Karpas-422 (cell line): Measurements from ENCODE around the gene ZNF536. TPM values are rescaled to one million over a fixed set of nuclear protein-coding genes. Genes with fewer than 3 reads are reported as not detected.
"Not testable (repeated sequence)": the region's sequence is repeated elsewhere in the genome, so short reads cannot be mapped to it uniquely, and the experiment has no call there.

ENCODE experiments used
- DNase-seq: peaks from one replicate; pipeline ENCODE4 v3.0.0-alpha.2; 2015
- H2AFZ ChIP-seq: fragments of 200-600 bp; sonication (generic); 2 replicates; pipeline ENCODE4 v1.6.1; 2014; ENCODE audit warnings: antibody characterized with exemption, low read length, mixed read lengths
- H3K27ac ChIP-seq: fragments of 200-600 bp; sonication (generic); 2 replicates; pipeline ENCODE4 v1.5.1; 2014; ENCODE audit warnings: mild to moderate bottlenecking, low read length, moderate library complexity
- H3K27me3 ChIP-seq: fragments of 200-600 bp; sonication (generic); 2 replicates; pipeline ENCODE4 v1.6.1; 2014; ENCODE audit warnings: low read length, mixed read lengths
- H3K36me3 ChIP-seq: fragments of 200-600 bp; sonication (generic); 2 replicates; pipeline ENCODE4 v1.6.1; 2014; ENCODE audit warnings: low read length, mixed read lengths; ENCODE audit not compliant: insufficient read depth
- H3K4me1 ChIP-seq: fragments of 200-600 bp; sonication (generic); 2 replicates; pipeline ENCODE4 v1.6.1; 2014; ENCODE audit warnings: mild to moderate bottlenecking, low read length, mixed read lengths
- H3K4me2 ChIP-seq: fragments of 200-600 bp; sonication (generic); 2 replicates; pipeline ENCODE4 v1.6.1; 2014; ENCODE audit warnings: low read length, low read depth, mild to moderate bottlenecking; ENCODE audit not compliant: poor library complexity, severe bottlenecking
- H3K4me3 ChIP-seq: fragments of 200-600 bp; sonication (generic); 2 replicates; pipeline ENCODE4 v1.5.1; 2014; ENCODE audit warnings: mild to moderate bottlenecking, antibody characterized with exemption, low read length, mixed read lengths
- H3K79me2 ChIP-seq: fragments of 200-600 bp; sonication (generic); 2 replicates; pipeline ENCODE4 v1.6.1; 2014; ENCODE audit warnings: mild to moderate bottlenecking, low read length, mixed read lengths
- H3K9ac ChIP-seq: fragments of 200-600 bp; sonication (generic); 2 replicates; pipeline ENCODE4 v1.6.0; 2014; ENCODE audit warnings: low read length
- H3K9me2 ChIP-seq: fragments of 200-600 bp; sonication (generic), shearing (Covaris generic); replicated peaks from 2 replicates; pipeline ENCODE4 v1.6.0; 2014; ENCODE audit warnings: mild to moderate bottlenecking, low read length, moderate library complexity; ENCODE audit not compliant: insufficient read depth
- H3K9me3 ChIP-seq: fragments of 300-700, 200-600 bp; sonication (generic); 2 replicates; pipeline ENCODE4 v1.6.1; 2014; ENCODE audit warnings: low read length, mixed read lengths
- H4K20me1 ChIP-seq: fragments of 200-600 bp; sonication (generic); 2 replicates; pipeline ENCODE4 v1.6.1; 2014; ENCODE audit warnings: mild to moderate bottlenecking, antibody characterized with exemption, low read length, low read depth; ENCODE audit not compliant: insufficient read depth
- total RNA-seq: library from RNA; depleted of rRNA; stranded (reverse); fragments of >200 nt; shearing (Covaris generic); gene quantifications from 2 replicates; pipeline ENCODE4 v1.2.3, GENCODE V29; 2014; ENCODE audit warnings: low replicate concordance

ZNF536 gene
- total RNA-seq, 1 experiment from 2014 or later, result 7.0 TPM

DNA sequence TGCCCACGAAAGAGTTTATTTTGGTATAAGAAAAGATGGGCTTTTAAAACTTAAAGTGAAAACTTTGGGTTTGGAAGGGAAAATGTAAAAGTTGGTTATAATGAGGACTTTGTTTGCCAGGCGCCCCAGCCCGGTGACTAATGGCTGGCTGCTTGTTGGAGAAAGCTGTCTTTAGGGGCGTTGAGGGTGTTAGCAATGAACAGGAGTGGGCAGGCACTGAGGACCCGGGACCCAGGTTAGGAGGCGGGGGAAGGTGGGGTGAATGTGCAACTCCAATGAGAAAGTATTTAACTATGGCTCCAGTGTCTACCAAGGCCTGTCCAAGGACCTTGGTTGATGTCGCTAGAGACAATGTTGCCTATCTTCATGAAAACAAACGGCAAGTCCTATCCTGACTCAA is 118.6 kb downstream of the ZNF536 start:
- no peak for DNase-seq
- Histone ChIP-seq H3K79me2 (no peaks in the 10 kb centered on the region), H3K9me2 (no peaks in the 10 kb centered on the region), H2AFZ (no peak overlapping the region), H3K27me3 (no peaks in the 10 kb centered on the region), H3K4me1 (peaks cover 8% of the 10 kb centered on the region), H3K27ac (no peak overlapping the region), H3K4me2 (no peak overlapping the region), H3K9me3 (no peaks in the 10 kb centered on the region), H3K36me3 (no peaks in the 10 kb centered on the region), H3K9ac (no peak overlapping the region), H4K20me1 (no peaks in the 10 kb centered on the region), H3K4me3 (no peak overlapping the region)

DNA sequence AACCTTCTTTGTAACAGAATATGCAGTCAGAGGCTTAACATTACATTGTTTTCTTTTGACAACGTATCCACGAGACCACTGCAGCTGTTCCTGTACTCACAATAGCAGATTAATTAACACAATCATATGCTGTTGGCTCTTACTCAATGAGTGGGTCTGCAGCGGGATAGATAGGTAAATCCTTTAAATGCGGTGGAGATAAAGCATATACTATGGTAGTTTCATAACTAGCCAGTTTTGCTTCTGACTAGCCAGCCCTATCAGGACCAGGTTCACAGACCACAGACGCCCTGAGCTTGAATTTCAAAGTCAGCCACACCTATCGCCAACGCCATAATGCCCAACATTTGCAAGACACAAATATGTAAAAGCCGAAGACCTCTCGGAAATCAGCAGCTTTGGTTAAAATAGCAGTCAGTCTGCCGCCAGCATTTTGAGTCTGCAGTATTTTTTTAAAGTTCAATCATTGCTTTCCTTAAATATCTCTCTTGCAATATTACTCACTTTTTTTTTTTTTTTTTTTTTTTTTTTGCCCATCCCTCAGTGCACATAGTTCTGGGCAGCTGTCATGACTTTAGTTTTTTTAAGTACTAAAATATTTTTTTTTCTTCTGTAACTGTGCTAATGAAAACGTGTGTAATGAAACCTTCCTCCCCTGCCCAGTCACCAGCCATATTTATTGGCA is 120.5 kb downstream of the ZNF536 start:
- Histone ChIP-seq H3K79me2 (no peaks in the 10 kb centered on the region), H3K4me2 (peak overlapping the region; percentile 11), H3K27ac (no peak overlapping the region), H3K27me3 (no peaks in the 10 kb centered on the region), H3K4me1 (peaks cover 8% of the 10 kb centered on the region), H2AFZ (no peak overlapping the region), H3K36me3 (no peaks in the 10 kb centered on the region), H4K20me1 (no peaks in the 10 kb centered on the region), H3K9ac (no peak overlapping the region), H3K4me3 (no peak overlapping the region), H3K9me3 (no peaks in the 10 kb centered on the region), H3K9me2 (no peaks in the 10 kb centered on the region)
- DNase-seq, result no peak

DNA sequence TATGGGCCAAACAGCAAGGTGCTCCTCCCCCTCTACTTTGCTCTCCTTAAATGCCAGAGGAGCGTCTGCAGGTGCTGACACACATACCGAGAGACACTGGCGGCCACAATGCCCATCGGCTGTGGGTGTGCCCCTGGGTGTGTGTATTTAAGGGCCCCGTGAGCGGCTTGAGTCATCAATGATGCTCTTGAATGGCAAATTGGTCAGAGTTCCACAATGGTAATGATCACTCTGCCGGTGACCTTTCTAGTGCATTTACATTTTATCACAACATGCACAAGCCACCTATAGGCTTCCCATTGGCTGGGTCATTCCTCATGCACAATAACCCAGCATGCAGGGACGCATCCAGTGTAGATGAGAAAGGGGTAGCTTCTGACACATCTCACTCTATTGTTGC is 124.8 kb downstream of the ZNF536 start:
- no peak overlapping the region for H2AFZ ChIP-seq
- no peaks in the 10 kb centered on the region for H3K27me3 ChIP-seq
- no peak overlapping the region for H3K27ac ChIP-seq
- H4K20me1 ChIP-seq, result no peaks in the 10 kb centered on the region
- H3K4me3 ChIP-seq, result no peak overlapping the region
- no peaks in the 10 kb centered on the region for H3K9me2 ChIP-seq
- no peaks in the 10 kb centered on the region for H3K36me3 ChIP-seq
- H3K4me2 ChIP-seq, result no peak overlapping the region
- no peak overlapping the region for H3K9ac ChIP-seq
- no peaks in the 10 kb centered on the region for H3K79me2 ChIP-seq
- peaks cover 8% of the 10 kb centered on the region for H3K4me1 ChIP-seq
- no peak for DNase-seq
- no peaks in the 10 kb centered on the region for H3K9me3 ChIP-seq

DNA sequence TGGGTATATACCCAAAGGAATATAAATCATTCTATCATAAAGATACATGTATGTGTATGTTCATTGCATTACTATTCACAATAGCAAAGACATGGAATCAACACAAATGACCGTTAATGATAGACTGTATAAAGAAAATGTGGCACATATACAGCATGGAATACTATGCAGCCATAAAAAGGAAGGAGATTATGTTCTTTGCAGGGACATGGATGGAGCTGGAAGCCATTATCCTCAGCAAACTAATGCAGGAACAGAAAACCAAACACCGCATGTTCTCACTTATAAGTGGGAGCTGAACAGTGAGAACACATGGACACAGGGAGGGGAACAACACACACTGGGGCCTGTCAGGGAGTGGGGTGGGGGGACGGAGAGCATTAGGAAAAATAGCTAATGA is 125.9 kb downstream of the ZNF536 start:
- H3K27me3 ChIP-seq, H3K4me3 ChIP-seq, H3K27ac ChIP-seq, H4K20me1 ChIP-seq, H3K36me3 ChIP-seq, DNase-seq, H3K79me2 ChIP-seq, H3K4me1 ChIP-seq, H3K9me3 ChIP-seq, H3K9me2 ChIP-seq, H2AFZ ChIP-seq, H3K9ac ChIP-seq, H3K4me2 ChIP-seq: not testable (repeated sequence)

DNA sequence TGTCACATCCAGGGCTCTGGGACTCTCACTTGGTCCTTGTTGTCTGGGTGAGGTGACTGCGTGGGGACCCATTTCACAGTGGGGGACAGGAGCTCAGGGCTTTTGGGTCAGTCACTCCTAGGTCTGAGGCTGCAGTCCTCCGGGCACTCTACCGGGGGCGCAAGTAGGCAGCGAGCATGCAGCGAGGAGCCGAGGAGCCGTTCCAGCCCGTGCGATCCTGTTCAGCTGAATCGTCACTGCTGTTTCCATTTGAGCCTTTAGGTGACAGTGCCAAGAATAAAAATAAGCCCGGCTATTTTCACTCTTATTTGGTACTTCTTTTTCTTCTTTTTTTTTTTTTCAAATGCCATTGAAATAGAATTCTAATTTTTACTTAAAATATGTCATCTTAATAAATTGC is 126.5 kb downstream of the ZNF536 start:
- Histone ChIP-seq H4K20me1 (no peaks in the 10 kb centered on the region), H3K4me2 (no peak overlapping the region), H2AFZ (no peak overlapping the region), H3K27me3 (no peaks in the 10 kb centered on the region), H3K9ac (no peak overlapping the region), H3K27ac (no peak overlapping the region), H3K4me3 (no peak overlapping the region), H3K4me1 (no peaks in the 10 kb centered on the region), H3K9me2 (no peaks in the 10 kb centered on the region), H3K9me3 (no peaks in the 10 kb centered on the region), H3K79me2 (no peaks in the 10 kb centered on the region), H3K36me3 (no peaks in the 10 kb centered on the region)
- DNase-seq, result no peak

DNA sequence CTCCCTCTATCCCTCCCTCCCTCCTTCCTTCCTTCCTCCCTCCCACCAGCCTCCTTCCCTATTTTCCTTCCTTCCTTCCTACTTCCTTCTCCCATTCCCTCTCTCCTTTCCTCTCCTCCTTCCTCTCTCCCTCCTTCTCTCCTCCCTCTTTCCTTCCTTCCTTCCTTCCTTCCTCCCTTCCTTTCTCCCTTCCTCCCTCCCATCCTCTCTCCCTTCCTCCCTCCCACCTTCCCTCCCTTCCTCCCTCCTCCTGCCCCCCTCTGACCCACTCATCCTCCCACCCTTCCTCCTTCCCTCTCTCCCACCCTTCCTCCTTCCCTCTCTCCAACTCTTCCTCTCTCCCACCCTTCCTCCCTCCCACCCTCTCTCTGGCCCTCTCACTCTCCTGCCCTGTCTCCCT is 132.1 kb downstream of the ZNF536 start:
- Histone ChIP-seq H3K79me2 (no peaks in the 10 kb centered on the region), H3K9me3 (no peaks in the 10 kb centered on the region), H3K36me3 (no peaks in the 10 kb centered on the region), H4K20me1 (no peaks in the 10 kb centered on the region), H3K4me2 (no peak overlapping the region), H2AFZ (no peak overlapping the region), H3K4me3 (no peak overlapping the region), H3K9me2 (no peaks in the 10 kb centered on the region), H3K9ac (no peak overlapping the region), H3K27ac (no peak overlapping the region), H3K27me3 (no peaks in the 10 kb centered on the region), H3K4me1 (no peaks in the 10 kb centered on the region)
- DNase-seq, result no peak

DNA sequence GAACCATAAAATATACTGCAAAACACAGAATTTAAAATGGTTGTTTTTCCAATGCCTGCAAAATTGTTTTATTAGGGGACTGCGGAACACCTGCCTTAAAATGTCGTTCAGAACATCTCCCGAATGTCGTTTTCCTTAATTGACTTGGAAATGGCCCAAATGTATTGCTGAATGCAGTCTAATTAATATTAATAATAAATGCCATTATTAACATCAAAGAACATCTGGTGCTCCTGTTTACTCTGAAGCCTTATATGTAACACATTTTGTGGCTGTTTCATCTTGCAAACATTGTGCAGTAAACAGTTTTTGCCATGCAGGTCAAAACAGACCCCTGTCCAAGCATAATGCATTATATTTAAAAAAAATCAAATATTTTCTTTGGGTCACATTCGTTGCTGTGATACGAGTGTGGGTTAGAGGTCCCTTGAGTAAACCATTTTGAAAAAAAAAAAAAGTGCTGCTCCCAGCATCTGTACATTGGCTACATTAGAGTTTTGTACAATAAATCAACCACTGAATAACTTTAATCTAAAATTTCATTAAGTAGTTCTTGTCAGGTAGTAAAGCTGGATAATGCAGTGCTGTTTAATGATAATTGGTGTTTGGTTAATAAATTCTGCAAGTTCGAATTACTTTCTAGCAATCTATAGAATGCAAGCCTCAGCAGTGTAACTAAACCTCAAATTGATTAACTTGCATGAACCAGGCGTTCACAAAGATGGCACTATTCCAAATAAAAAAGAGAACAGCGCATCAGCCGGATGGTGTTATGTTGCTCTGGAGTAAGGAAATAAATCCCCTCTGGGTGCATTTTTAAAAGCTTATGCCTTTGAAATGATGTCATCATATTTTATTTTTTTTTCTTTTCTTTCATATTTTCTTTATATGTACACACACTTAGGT is 140.2 kb downstream of the ZNF536 start:
- no peaks in the 10 kb centered on the region for H3K9me2 ChIP-seq
- H3K9ac ChIP-seq, result no peak overlapping the region
- no peak overlapping the region for H3K4me3 ChIP-seq
- H3K27ac ChIP-seq, result no peak overlapping the region
- H3K9me3 ChIP-seq, result no peaks in the 10 kb centered on the region
- H3K79me2 ChIP-seq, result no peaks in the 10 kb centered on the region
- H3K36me3 ChIP-seq, result no peaks in the 10 kb centered on the region
- H3K4me1 ChIP-seq, result no peaks in the 10 kb centered on the region
- H3K27me3 ChIP-seq, result no peaks in the 10 kb centered on the region
- H4K20me1 ChIP-seq, result no peaks in the 10 kb centered on the region
- no peak overlapping the region for H2AFZ ChIP-seq
- H3K4me2 ChIP-seq, result no peak overlapping the region
- no peak for DNase-seq

DNA sequence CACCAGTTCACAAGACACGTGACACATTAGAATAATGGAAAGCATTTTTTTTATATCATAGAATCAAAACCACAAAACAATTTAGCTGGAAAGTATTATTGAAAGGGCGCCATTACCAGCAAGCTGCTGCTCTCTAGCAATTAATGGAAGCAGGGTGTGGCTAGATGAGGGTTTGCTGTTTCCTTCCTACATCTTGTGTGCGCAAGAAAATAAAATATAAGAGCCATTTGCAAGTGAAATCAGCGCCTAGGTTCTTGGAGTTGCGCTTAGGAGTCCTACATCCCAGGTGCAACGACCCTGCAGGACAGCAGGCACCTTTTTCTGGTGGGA is 140.9 kb downstream of the ZNF536 start:
- Histone ChIP-seq H3K9me3 (no peaks in the 10 kb centered on the region), H4K20me1 (no peaks in the 10 kb centered on the region), H3K4me1 (no peaks in the 10 kb centered on the region), H3K79me2 (no peaks in the 10 kb centered on the region), H3K4me2 (no peak overlapping the region), H2AFZ (no peak overlapping the region), H3K9me2 (no peaks in the 10 kb centered on the region), H3K36me3 (no peaks in the 10 kb centered on the region), H3K27me3 (no peaks in the 10 kb centered on the region), H3K9ac (no peak overlapping the region), H3K4me3 (no peak overlapping the region), H3K27ac (no peak overlapping the region)
- DNase-seq, result no peak
